DMS 273 treated with DMSO at 0.1 percent for 48 hours (cell line): ENCODE results near the gene DPP8.

Experiments used
- DNase-seq: peaks from one replicate; lab custom pipeline; 2025; lab: John Stamatoyannopoulos, UW

Gene DPP8

DNA sequence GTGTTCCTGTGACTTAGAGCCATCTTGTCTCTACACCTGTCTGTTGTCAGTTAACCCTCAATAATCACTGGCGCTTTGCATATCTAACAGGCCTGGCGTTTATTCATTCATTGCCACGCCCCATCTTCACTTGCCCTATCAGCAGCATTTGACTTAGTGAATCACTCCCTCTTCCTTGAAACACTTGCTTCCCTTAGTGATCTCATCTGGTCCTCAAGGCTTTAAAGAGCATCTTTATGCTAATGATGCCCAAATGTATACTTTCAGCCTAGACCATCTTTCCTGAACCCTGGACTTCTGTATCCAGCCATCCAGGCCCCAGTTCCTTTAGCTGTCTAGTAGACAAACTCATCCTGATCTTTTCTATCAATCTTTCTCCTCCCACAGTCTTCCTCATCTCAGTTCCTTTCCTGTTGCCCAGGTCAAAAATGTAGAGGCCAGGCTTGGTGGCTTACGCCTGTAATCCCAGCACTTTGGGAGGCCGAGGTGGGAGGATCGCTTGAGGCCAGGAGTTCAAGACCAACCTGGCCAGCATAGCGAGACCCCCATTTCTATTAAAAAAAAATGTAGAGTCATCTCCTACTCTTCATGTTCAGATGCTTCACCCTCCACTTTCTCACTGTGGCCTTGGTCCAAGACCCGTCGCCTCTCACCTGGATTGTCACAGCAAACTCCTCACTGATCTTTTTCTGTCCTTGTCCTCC is 93.4 kb downstream of the DPP8 start:
- DNase-seq: no peak

- DNase-seq: no peak
Observed at GRCh38 chr15:65423150-65423975, 94.1 kb downstream of the DPP8 start.

GRCh38 chr15:65421360-65422215 is 95.9 kb downstream of the DPP8 start:
- DNase-seq: no peak

DNA sequence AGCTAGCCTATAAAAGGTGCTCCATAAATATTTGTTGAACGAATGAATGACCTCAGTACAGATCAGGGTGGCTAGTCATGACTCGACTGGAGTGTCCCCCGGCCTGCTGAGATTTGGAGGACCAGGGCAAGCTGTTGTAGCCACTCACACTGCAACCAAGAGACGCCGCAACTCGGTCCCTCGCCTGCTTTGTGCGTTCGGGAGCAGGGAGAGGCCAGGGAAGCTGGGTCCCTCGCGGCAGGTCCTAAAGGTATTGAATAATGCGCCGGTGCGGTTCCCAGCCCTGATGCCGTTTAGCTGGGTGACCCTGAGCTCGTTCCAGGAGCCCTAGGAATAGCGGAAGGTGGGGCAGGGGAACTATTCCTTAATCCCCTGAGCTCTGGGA is 96.5 kb downstream of the DPP8 start:
- DNase-seq: no peak

DNA sequence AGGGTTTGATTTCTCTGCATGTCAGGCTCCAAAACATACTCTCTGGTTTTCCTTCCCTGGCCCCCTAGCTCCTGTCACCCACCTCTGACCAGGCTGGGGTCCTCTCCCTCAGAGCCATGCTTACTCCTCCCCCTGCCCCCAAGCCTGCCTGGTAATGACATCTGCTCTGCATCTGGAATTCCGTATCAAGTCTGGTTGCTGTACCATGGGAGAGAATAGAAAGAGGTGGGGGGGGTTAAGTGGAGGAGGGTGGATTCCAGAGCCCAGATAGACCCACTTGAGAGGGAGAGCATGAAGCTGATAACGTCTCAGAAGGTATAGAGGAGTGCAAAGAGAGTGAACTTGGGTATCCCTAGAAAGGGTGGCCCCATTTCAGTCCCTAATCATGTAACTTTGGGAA is 98.9 kb downstream of the DPP8 start:
- no peak for DNase-seq

GRCh38 chr15:65416845-65417416 is 100.6 kb downstream of the DPP8 start:
- DNase-seq: no peak

GRCh38 chr15:65414841-65415621 is 102.5 kb downstream of the DPP8 start:
- DNase-seq: peak; percentile 81

DNA sequence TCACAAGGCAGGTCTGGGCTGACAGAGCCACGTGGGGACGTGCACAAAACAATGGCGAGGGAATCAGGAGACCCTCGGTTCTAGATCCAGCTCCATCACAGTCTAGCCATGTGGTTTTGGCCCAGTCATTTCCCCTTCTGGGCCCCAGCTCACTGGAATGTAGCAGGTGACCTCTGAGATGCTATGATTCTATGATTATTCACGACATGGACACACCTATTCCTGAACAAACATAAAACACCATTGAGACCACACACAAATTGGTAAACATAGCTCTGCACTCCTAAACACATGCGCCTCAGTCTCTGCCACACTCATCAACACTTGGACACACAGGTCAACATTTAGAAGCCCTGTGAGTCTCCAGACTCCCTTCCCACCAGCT is 103.7 kb downstream of the DPP8 start:
- DNase-seq: no peak

DNA sequence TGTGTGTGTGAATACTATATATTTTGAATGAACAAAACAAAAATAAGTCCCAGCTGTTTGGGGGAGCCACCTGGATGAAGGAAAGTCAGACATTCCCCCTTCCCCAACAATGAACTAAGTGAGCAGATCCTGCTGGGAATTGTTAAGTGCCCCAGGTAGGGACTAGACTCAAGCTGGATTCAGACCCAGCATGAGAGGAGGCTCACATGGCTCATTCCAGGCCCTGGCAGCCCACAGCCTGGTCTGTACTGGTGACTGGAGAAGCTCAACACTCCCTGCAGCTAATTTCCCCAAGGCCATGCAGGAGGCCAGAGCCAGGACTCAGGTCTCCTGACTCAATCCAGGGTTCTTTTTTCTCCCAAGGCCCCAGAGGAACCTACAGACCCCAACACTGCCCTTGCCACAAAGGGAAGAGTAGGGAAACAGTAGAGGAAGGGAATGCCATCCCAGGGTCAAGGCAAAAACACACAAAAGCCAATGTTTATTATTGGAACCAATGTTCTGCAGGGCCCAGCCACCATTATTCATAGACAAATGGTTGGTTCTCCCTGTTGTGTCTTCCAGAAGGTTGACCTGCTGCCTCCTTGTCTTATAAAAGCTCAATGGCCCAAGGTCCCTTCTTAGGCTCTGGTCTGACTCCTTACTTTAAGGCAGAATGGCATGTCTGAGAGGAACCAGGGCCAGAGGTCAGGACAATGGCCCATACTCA is 104.3 kb downstream of the DPP8 start:
- no peak for DNase-seq

DNA sequence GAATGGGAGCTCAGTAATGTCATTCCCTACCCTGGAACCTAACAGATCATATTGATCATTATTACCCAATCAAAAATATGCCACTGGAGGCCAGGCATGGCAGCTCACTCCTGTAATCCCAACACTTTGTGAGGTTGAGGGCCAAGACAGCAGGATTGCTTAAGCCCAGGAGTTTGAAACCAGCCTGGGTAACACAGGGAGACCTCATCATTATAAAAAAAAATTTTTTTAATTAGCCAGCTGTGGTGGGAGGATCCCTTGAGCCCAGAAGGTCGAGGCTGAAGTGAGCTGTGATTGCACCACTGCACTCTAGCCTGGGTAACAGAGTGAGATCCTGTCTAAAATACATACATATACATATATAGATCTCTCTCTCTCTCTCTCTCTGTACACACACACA is 104.9 kb downstream of the DPP8 start:
- DNase-seq: no peak

- no peak for DNase-seq
Observed at GRCh38 chr15:65411465-65412071, 105.9 kb downstream of the DPP8 start.

DNA sequence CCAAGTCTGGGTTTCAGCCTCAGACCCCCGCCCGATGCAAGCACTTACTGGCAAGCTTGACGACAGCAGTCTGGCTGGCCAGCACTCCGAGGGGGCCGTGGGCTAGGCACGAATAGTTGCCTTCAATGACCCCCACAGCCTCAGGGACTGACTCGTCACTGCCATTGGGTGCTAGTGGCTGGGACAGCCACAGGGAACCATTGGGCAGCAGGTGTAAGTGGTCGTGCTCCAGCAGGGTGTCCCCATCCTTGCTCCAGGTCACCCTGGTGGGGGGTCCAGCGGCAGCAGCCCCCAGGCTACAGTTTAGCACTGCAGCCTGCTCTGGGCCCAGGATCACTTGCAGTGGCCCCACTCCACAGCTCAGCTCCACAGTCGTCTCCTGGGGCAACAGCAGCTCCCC is 106.5 kb downstream of the DPP8 start:
- no peak for DNase-seq

- no peak for DNase-seq
Observed at GRCh38 chr15:65410036-65410435, 107.5 kb downstream of the DPP8 start.

GRCh38 chr15:65409036-65409631 is 108.4 kb downstream of the DPP8 start:
- DNase-seq: no peak

GRCh38 chr15:65408324-65409035 is 109.0 kb downstream of the DPP8 start:
- no peak for DNase-seq

- DNase-seq: no peak
Observed at GRCh38 chr15:65406424-65407000, 111.0 kb downstream of the DPP8 start.

- DNase-seq: no peak
Observed at GRCh38 chr15:65405791-65406423, 111.6 kb downstream of the DPP8 start.

DNA sequence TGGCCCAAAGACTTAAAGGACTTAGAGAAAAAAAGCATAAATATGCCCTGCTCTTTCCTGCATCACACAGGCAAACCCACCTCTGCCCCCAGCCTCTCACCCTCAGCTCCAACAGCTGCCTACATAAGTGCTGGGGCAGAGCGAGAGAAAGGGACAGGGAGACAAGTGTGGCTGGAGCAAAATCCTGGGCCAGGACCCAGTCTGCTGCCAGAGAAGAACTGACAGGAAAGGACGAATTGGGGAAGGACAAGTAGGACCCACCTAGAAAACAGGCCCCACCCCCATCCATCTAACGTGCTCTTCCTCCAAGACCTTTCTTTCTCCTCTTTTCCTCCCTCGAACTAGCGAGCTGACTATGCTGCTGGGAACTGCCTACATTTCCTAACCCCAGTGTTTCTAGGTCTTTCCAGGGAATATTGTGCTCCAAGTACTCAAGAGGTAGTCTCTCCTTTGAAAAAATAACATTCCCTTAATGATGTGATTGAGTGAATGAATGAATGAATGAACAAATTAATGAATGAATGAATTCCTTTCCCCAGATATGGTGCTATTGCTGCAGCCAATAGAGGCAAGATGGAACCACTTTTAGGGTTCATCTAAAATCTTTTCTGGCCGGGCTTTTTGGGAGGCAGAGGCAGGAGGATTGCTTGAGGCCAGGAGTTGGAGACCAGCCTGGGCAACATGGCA is 113.2 kb downstream of the DPP8 start:
- DNase-seq: no peak
